Stimulated activated CD8-positive, alpha-beta memory T cell treated with anti-CD3 and anti-CD28 coated beads, Interleukin-7, amount 100 ng/mL, for 24 hours (primary cell): ENCODE results near the gene C8B.

Experiments
- DNase-seq: peaks from one replicate; pipeline ENCODE4 v3.0.0-alpha.2; 2020; ENCODE audit warnings: low read depth

Gene C8B

GRCh38 chr1:56972976-56973375 is 7.2 kb upstream of the C8B start:
- no peak for DNase-seq

- DNase-seq = no peak
Observed at GRCh38 chr1:56970280-56970679, 4.5 kb upstream of the C8B start.

DNA sequence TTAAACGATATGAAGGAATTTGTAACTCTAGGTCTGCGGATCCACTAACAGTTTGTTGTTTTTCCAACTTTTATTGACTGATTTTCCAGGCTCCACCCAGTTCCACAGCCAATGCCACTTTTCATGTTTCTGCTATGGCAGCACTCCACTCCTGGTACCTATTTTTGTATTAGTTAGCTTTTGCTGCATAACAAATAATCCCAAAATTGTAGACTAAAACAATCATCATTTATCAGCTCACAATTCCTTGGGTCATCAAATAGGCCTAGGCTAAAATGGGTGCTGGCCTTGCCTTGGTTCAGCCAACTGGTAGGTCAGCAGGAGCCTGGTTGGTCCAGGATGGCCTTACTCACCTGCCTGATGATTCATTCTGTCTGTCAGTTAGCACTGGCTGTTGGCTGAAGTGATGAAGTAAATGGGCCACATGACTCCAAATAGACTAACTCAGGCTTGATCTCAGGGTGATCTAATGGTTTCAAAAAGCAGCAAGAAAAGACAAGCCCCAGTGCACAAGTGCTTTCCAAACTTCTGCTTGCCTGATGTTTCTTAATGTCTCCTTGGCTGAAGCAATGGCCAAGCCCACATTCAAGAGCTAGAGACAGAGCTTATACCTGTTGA is 3.2 kb upstream of the C8B start:
- DNase-seq = no peak

DNA sequence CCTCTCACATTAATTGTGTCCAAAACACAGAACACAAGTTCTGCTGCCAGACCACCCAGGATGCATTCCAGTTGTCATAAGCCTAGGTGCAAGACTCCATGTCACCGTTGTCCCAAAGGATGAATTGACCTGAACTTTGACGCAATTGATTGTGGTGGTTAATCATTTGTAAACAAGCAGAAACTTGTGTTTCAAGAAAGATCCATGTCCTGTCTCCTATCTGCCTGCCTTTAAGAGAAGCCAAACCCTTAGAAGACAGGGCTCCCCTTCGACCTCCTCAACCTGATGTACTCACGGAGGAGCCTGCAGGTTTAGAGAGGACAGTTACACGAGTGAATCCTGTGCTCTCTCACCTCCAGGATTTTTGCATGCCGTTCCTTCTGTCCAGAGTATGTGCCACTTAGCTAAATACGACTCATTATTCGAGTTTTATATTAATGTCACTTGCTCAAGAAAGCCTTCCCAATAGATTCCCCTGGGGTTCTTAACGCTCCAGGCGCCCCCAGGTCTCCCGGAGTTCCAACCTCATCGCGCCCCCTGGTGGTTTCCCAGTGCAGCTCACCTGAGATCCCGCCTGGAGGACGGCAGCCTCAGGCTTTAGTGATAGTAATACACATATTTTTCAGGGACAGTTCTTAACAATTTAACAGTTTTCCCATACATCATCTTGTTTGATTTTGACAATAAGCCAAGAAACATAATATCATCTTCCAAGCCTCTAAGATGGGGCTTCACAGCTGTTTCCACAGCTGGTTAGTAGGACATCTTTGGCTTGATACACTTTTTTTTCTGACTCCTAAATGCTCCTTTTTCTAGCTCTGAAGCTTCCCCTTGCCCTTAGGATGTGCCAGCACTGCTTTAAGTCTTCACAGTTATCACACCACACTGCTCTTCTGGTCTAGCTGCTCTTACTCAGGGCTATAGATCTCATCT is 2.4 kb upstream of the C8B start:
- DNase-seq = no peak

GRCh38 chr1:56967355-56967754 is 1.5 kb upstream of the C8B start:
- no peak for DNase-seq

DNA sequence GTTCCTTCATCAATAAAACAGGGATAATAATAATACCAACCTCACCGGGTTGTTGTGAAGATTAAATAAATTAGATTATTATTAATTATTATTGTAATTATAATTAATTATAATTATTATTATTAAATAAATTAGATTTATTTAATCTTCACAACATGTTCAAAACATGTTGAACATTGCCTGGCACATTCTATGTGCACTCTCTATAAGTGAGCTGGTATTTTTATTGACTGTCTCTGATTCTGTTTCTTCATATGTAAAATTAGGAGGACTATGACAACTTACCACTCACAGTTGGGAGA is 834 bp upstream of the C8B start:
- DNase-seq = no peak

GRCh38 chr1:56965191-56965590 is 624 bp downstream of the C8B start:
- no peak for DNase-seq

DNA sequence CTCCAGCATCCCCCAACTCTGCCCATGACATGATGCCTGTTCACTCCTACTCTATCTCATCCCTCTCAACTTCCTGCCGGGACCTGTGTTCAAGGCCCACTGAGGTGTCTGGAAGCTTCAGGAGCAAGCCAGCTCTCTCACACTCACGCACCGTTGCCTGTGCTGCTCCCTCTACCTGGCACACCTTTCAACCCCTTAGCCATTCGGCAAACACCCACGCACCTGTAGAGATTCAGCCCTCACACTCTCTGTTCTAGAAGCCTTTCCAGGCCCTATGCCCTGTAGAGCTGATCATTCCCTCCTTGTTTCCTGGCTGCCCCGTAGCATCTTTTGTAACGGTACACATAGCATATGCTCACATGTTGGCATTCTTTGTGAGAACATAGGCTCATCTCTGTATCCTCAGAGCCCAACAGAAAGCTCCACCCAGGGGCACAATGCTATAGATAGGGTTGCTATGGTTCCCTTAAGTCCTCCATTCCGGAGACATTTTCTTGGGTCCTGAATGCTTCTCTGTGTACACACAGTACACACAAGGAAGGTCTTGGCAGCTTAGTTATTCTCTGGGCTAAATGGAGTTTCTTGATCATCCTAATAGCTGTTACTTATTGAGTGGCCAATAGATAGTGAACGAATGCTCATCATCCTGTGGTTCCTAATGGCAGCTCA is 1.3 kb downstream of the C8B start:
- no peak for DNase-seq

GRCh38 chr1:56963667-56964066 is 2.1 kb downstream of the C8B start:
- DNase-seq = no peak

DNA sequence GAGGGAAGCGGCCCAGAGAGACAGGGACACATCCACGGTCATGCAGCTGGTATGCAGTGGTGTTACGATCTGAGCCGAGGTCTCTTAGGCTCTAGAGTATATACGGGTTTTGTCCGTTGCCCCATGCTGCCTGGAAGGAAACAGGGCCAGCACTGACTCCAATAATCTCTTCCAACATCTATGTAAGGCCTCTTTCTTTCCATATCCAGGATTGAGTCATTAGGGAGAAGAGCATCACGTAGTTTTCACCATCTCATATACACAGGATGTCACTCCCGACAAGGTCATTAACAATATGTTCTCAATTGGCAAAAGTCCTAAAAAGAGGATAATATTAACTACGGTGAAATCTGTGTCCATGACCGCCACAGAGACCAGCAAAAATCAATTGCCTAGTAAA is 4.4 kb downstream of the C8B start:
- DNase-seq = no peak

- no peak for DNase-seq
Observed at GRCh38 chr1:56958526-56958925, 7.3 kb downstream of the C8B start.

- no peak for DNase-seq
Observed at GRCh38 chr1:56957931-56958330, 7.9 kb downstream of the C8B start.

GRCh38 chr1:56954664-56955063 is 11.2 kb downstream of the C8B start:
- DNase-seq = no peak

- DNase-seq = no peak
Observed at GRCh38 chr1:56953386-56953785, 12.4 kb downstream of the C8B start.

DNA sequence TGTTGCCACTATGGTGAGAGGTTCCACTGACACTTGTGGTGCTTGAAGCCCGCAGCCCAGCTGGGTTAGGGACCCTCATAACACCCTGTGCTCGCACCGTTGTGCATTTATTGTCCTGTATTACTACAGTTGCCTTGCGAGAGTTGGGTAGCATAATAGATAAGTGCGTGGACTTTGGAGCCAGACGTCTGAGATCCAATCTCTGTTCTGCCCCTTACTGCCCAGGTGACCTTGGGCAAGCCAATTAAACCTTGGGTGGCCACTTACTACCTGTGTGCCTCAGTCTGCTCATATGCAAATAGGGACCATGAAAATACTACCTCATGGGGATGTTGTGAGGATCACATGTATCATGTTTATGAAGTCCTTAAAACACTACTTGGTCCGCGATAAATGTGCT is 13.3 kb downstream of the C8B start:
- no peak for DNase-seq

- no peak for DNase-seq
Observed at GRCh38 chr1:56948403-56949023, 17.3 kb downstream of the C8B start.

DNA sequence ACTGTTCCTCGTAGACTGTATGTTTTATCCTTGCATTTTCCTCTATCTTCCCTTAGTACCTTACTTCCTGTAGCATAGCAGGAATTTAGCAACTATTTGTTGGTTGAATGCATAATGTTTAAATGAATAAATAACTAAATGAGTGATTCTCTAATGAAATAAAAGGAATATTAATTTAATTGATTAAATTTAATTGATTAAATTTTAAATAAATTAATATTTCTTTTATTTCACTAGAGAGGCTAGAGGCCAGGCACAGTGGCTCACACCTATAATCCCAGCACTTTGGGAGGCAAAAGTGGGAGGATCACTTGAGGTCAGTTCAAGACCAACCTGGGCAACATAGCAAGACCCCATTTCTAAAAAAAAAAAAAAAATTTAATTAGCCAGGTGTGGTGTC is 25.8 kb downstream of the C8B start:
- DNase-seq = no peak

DNA sequence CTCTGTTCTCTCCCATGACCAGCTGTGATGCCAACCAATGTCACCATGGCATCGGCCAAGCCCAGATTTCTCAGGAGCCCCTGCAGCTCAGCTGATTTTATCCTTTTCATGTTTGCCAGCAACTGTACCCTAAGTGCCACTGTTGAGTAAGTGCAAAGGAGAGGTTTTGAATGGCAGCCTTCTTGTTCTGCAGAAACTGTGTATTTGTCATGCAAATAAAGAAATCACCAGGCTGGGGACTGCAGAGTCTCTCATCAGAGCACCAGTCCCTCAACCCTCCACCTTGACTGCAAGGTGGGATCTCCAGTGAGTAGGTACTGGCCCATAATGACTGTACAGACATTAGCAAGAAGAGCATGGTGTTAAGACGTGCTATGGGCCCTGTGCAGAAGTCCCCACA is 26.6 kb downstream of the C8B start:
- no peak for DNase-seq

GRCh38 chr1:56938646-56939045 is 27.2 kb downstream of the C8B start:
- no peak for DNase-seq

DNA sequence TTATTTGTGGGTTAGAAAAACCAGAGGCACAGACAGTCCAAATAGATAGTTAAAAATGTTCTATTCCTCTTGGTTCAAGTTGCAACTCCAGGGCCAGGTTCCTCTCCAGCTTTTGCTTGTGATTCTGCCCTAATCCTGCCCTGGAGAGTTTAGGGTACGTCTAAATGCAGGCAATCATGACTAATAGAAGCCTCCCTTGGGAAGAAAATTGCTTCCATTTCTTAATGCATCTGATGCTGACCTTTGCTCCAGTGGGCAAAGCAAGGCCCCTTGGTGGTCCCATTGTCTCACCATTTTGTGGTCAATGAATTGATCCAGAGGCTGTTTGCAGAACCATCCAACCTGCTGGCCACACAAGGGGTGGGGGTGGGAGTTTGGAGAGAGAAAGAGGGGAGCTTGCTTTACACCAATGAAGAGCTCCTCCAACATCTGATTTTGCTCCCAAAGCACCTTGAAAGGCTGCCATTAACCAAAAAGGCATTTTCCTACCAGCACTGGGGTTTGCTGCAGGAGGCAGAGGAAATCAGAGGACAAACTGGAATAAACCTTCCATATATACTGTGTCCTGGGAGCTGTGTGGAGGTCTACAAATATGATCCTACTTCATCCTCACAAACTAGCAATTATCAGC is 31.3 kb downstream of the C8B start:
- no peak for DNase-seq

- no peak for DNase-seq
Observed at GRCh38 chr1:56933606-56934005, 32.2 kb downstream of the C8B start.

- DNase-seq = no peak
Observed at GRCh38 chr1:56933161-56933560, 32.7 kb downstream of the C8B start.
